ENCODE results near the gene SHANK1. TPM values are rescaled to one million over a fixed set of nuclear protein-coding genes. Genes with fewer than 3 reads are reported as not detected.
A peak's percentile ranks its signal among the peaks of the same experiment; 100 is the strongest.

The SHANK1 gene
- total and polyA plus RNA-seq, 2 donors (not counting 3 experiments of a cell fraction or from before 2014, with no cell fraction given), result 0.66 to 1.9 TPM

GRCh38 chr19:50695251-50696093 lies 24.1 kb downstream of the SHANK1 start:
- H4K20me1 ChIP-seq (replicated peaks; ENCODE audit: control insufficient read depth, extremely low read depth, insufficient read depth, low read length), result no peaks in the 10 kb centered on the region
- no peak for FAIRE-seq
- intact Hi-C loops (cut with micrococcal nuclease), result no loop called here
- no peaks in the 10 kb centered on the region for H3K79me2 ChIP-seq (ENCODE audit: control insufficient read depth, insufficient read depth, low read length)
- H3K4me2 ChIP-seq (ENCODE audit: insufficient read depth, low read length), result no peak overlapping the region
- H3K4me3 ChIP-seq (replicated peaks in 1 of 3; ENCODE audit: insufficient read depth in 1 of 3, low read depth in 1 of 3, low read length in 3 of 3), result no peak overlapping the region
- dilution Hi-C loops (cut with MboI; ENCODE audit: extremely low pct_ligation_motif_present, low sequenced_read_pairs), result no loop called here
- no peaks in the 10 kb centered on the region for H3K9me1 ChIP-seq (replicated peaks; ENCODE audit: control insufficient read depth, extremely low read depth, insufficient read depth, low read length)
- no peaks in the 10 kb centered on the region for H3K9me3 ChIP-seq (replicated peaks; ENCODE audit: control insufficient read depth, insufficient read depth, low read length)
- no peak for DNase-seq (ENCODE audit: low read depth, low spot score)
- ChIA-PET CTCF (interaction anchor here (0.6 to 1.1 kb wide), 5 partner anchors 8 to 29 kb away, joined by 3 to 5 read pairs (median 4); no protein-coding TSS in a partner anchor), POLR2A (no interaction called here)
- H3K4me1 ChIP-seq (ENCODE audit: control insufficient read depth, extremely low read depth, insufficient read depth, low read length), result no peaks in the 10 kb centered on the region
- H3K27me3 ChIP-seq (ENCODE audit: control insufficient read depth in 2 of 2, insufficient read depth in 2 of 2, low read length in 2 of 2), result peaks cover 12 to 22% of the 10 kb centered on the region in 2 experiments
- no peak overlapping the region for H3K9ac ChIP-seq (replicated peaks; ENCODE audit: extremely low read depth, insufficient read depth, low read length)
- H2AFZ ChIP-seq (ENCODE audit: low read depth, low read length), result no peak overlapping the region
- no peak overlapping the region for H3K27ac ChIP-seq (ENCODE audit: insufficient read depth, low read depth, low read length)
- TF ChIP-seq MYC (IDR thresholded peaks at IDR 0.05; ENCODE audit: low read depth, low read length) (no peak), EZH2 (IDR thresholded peaks at IDR 0.05; ENCODE audit: borderline replicate concordance, low read depth, low read length, severe bottlenecking) (peak; percentile 29), POLR2A (IDR thresholded peaks at IDR 0.05; ENCODE audit: low read depth, low read length) (no peak)
- no TSS peak for BruUV-seq (replicated peaks)
- H3K36me3 ChIP-seq (ENCODE audit: control insufficient read depth in 2 of 2, extremely low read depth in 1 of 2, insufficient read depth in 2 of 2, low read length in 2 of 2), result no peaks in the 10 kb centered on the region

- no peak for FAIRE-seq
- Histone ChIP-seq H3K4me1 (ENCODE audit: control insufficient read depth, extremely low read depth, insufficient read depth, low read length) (no peaks in the 10 kb centered on the region), H3K9me1 (replicated peaks; ENCODE audit: control insufficient read depth, extremely low read depth, insufficient read depth, low read length) (no peaks in the 10 kb centered on the region), H3K4me2 (ENCODE audit: insufficient read depth, low read length) (no peak overlapping the region), H3K27ac (ENCODE audit: insufficient read depth, low read depth, low read length) (no peak overlapping the region), H3K36me3 (ENCODE audit: control insufficient read depth in 2 of 2, extremely low read depth in 1 of 2, insufficient read depth in 2 of 2, low read length in 2 of 2) (no peaks in the 10 kb centered on the region), H3K27me3 (ENCODE audit: control insufficient read depth in 2 of 2, insufficient read depth in 2 of 2, low read length in 2 of 2) (peaks cover 12 to 22% of the 10 kb centered on the region in 2 experiments), H2AFZ (ENCODE audit: low read depth, low read length) (no peak overlapping the region), H4K20me1 (replicated peaks; ENCODE audit: control insufficient read depth, extremely low read depth, insufficient read depth, low read length) (no peaks in the 10 kb centered on the region), H3K79me2 (ENCODE audit: control insufficient read depth, insufficient read depth, low read length) (no peaks in the 10 kb centered on the region), H3K9me3 (replicated peaks; ENCODE audit: control insufficient read depth, insufficient read depth, low read length) (no peaks in the 10 kb centered on the region), H3K9ac (replicated peaks; ENCODE audit: extremely low read depth, insufficient read depth, low read length) (no peak overlapping the region), H3K4me3 (replicated peaks in 1 of 3; ENCODE audit: insufficient read depth in 1 of 3, low read depth in 1 of 3, low read length in 3 of 3) (no peak overlapping the region)
- ChIA-PET POLR2A (no interaction called here), CTCF (interaction anchor here (0.6 to 1.0 kb wide), 2 partner anchors 14 to 29 kb away, joined by 4 to 5 read pairs; no protein-coding TSS in a partner anchor)
- DNase-seq (ENCODE audit: low read depth, low spot score), result no peak
- TF ChIP-seq GATA2 (IDR thresholded peaks at IDR 0.05; ENCODE audit: insufficient read depth, insufficient read length, low read depth, low read length), result no peak
- TF ChIP-seq EZH2 (IDR thresholded peaks at IDR 0.05; ENCODE audit: borderline replicate concordance, low read depth, low read length, severe bottlenecking), result peak; percentile 60
- intact Hi-C loops (cut with micrococcal nuclease) (no loop called here), dilution Hi-C loops (cut with MboI; ENCODE audit: extremely low pct_ligation_motif_present, low sequenced_read_pairs) (no loop called here)
- no TSS peak for BruUV-seq (replicated peaks)
Observed at GRCh38 chr19:50694815-50695145, 24.8 kb downstream of the SHANK1 start.

All from endothelial cell of umbilical vein (primary cell).